HS-27A (cell line): ENCODE data around the gene C19orf38.
"Not testable (repeated sequence)": the region's sequence is repeated elsewhere in the genome, so short reads cannot be mapped to it uniquely, and the experiment has no call there.

Source experiments
- DNase-seq: peaks from one replicate; pipeline ENCODE4 v3.0.0-alpha.2; 2012; ENCODE audit warnings: low read depth, missing footprints

The C19orf38 gene

DNA sequence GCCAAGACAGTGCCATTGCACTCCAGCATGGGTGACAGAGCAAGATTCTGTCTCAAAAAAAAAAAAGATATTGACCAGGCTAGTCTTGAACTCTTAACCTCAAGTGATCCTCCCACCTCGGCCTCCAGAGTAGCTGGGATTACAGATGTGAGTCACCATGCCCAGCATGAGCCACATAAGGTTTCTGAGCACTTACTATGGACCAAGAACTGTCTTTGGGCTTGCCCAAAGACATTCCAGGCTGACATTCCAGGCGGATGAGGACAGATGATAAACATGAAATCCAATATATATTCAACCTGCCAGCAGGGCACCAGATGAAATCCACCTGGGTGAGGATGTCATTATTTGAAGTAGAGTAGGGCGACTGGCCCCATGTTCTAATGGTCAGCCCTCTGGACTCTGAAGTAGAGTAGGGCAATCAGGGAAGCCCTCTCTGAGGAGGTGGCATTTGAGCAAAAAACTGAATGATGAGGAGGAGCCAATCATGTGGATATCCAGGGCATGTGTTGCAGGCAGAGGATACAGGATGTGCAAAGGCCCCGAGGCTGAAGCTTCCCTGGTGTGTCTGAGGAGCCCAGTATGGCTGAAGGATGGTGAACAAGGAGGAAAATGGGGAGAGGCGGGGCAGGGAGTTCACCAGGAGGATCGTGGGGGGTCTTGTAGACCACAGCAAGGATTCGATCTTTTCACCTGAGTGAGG is 4.0 kb downstream of the C19orf38 start:
- peak; percentile 52 for DNase-seq

DNA sequence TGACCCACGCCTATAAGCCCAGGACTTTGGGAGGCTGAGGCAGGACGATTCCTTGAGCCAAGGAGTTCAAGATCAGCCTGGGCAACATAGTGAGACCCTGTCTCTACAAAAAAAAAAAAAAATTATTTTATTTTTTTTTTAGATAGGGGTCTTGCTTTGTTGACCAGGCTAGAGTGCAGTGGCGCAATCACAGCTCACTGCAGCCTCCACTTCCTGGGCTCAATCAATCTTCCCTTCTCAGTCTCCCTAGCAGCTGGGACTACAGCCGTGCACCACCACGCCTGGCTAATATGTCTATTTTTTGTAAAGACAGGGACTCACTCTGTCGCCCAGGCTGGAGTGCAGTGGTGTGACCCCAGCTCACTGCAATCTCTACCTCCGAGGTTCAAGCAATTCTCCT is 4.7 kb downstream of the C19orf38 start:
- DNase-seq = no peak

DNA sequence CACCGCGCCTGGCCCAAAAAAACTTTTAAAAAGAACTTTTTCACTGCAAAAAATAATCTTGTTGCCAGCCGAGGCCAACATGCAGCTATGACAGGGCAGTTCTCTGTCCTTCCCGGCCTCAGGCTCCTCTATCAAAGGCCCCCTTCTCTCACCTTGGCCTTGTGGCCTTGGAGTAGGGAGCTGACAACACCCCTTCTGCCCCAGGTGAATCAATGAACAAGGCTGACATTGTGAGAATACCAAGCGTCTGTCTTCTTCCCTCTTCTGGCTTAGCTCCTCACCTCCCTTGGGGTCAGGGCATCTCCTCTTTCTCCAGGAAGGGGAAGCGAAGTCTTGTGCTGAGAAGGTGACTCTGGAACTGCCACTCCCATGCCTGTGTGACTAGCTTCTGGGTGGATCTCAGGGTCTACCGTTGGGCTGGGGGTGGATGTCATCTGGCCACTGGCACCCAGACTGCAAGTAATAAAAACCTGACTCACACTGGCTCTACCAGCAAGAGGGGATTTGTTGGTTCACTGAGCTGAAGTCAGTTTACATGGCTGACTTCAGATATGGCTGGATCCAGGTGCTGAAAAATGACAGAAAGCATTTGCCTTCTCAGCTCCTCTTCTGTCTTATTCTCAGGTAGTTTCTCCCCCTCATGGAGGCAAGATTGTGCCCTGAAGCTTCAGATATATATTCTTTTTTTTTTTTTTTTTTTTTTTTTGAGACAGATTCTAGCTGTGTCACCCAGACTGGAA is 6.3 kb downstream of the C19orf38 start:
- no peak for DNase-seq

DNA sequence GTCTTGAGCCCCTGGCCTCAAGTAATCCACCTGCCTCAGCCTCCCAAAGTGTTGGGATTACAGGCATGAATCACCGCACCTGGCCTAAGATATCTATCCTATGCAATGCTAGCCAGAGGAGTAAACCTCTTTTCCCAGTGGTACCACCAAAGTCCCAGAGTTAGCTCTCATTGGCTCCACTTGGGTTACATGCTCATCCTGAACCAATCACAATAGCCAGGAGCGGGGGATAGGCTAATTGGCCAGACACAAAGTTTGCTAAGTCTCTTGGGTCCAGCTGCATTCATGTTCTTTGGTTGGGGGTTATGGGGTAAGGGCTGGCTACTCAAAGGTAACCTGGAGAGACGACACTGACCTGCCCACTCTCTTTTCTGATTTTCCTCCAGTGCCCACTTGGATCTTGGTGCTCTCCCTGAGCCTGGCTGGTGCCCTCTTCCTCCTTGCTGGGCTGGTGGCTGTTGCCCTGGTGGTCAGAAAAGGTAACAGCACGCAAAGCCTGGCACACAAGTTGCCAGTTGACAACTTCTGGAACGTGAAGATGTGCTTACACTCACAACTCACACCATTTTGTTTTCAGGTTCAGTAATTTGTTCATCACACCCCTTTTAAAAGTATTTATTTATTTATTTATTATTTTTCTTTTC is 7.8 kb downstream of the C19orf38 start:
- DNase-seq = no peak

DNA sequence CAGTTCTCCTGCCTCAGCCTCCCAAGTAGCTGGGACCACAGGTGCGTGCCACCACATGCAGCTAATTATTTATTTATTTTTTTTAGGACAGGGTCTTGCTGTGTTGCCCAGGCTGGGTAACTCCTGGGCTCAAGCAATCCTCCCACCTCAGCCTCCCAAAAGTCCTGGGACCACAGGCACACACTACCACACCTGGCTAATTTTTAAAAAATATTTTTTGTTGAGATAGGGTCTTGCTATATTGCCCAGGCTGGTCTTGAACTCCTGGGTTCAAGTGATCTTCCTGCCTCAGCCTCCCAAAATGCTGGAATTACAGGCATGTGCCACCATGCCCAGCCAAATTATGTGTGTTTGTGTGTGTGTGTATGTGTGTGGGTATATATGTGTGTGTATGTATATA is 8.7 kb downstream of the C19orf38 start:
- DNase-seq = not testable (repeated sequence)

DNA sequence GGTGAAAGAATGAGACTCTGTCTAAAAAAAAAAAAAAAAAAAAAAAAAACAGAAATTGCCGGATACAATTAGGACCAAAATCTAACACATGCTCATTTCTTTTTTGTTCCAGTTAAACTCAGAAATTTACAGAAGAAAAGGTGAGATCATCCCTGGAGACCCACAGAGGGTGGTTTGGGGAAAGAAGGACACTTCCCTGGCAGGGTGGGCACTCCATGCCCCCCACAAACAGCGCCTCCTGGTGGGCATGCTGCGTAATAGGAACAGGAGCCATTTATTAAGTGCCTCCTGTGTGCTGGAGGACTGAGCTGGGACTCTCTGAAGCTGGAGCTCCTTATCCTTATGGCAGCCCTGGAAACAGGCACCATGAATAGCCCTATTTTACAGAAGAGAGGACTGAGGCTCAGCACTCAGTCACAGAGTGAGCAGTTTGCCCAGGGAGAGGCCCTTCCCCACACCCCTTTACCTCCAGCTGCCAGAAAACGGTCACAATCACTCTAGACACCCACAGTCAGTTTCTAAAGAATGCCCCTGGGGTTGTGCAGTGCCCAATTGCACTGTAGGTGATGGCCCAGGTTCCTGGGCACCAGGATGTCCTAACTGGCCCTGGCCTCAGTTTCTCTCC is 10.1 kb downstream of the C19orf38 start:
- no peak for DNase-seq

DNA sequence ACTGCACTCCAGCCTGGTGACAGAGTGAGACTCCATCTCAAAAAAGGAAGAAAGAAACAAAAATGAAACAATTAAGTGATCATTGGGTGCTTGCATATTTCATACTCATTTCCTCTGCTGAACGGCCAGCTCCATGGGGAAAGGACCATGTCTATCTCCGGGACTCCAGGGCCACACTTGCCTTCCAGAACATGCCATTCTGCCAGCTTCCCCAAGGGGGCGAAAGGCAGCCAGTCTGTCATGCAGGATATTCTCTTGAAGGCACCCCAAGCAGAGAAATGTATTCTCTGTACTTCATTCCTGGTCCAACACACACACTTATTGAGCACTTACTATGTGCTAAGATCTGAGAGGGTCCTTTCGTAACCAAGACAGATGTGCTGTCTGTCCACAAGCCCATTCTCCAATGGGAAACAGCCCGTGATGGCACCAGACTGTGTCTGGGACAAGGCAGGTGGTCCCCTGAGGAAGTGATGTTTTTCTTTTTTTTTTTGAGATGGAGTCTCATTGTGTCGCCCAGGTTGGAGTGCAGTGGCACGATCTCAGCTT is 13.0 kb downstream of the C19orf38 start:
- no peak for DNase-seq

DNA sequence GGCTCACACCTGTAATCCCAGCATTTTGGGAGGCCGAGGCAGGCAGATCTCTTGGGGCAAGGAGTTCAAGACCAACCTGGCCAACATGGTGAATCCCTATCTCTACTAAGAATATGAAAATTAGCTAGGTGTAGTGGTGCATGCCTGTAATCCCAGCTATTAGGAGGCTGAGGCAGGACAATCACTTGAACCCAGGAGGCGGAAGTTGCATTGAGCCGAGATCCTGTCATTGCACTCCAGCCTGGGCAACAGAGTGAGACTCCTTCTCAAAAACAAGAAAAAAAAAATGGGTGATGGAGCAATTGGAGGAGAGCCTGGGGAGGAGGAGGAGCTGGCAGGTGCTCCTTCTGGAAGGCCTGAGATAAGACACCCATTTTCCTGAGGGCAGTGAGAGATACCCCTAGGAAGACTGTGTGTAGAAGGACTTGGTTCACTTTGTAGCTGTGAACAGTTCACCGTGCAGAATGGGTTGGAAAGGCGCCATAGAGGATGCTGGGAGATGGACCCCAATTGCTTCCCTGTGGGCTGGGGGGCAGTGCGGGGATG is 14.4 kb downstream of the C19orf38 start:
- no peak for DNase-seq

DNA sequence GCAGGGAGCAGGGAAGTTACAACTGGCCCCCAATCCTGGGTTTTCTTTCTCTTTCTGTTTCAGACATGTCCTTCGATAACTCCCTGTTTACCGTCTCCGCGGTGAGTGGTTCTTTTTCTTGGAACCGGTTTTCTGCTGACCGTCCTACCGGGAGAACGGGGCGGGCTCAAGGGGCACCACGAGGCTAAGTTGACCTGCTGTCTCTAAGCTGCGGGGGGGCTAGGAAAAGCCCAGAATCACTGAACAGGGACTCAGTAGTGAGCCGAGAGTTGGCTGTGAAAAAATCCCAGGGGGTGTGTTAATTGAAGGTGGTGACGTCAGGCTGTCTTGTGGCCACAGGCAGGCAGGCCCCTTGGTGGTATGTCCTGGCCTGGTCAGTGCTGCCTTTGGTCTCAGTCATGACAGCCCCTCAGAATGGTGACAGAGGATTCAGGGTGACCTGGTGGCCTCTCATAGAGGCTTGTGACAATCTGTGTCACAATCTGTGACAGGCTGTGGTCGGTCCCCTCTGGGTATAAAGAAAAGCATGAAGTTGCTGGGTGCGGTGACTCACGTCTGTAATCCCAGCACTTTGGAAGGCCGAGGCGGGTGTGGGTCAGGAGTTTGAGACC is 15.0 kb downstream of the C19orf38 start:
- DNase-seq = no peak

DNA sequence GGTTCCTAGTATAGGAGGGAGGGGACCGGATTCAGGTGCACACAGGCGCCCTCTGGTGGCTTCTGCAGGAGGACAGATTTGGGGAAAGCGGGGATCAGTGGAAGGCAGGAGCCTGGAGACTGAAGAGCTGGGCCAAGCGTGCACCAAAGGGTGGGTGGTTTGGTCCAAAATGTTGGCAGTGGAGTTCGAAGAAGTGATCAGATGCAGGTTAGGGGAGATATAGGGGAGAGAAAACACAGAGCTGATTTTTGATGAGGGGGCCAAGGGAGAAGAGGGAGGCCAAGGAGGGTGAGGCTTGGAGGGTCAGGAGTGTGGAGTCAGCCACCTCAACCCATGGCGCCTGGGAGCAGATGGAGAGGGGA is 16.3 kb downstream of the C19orf38 start:
- no peak for DNase-seq

DNA sequence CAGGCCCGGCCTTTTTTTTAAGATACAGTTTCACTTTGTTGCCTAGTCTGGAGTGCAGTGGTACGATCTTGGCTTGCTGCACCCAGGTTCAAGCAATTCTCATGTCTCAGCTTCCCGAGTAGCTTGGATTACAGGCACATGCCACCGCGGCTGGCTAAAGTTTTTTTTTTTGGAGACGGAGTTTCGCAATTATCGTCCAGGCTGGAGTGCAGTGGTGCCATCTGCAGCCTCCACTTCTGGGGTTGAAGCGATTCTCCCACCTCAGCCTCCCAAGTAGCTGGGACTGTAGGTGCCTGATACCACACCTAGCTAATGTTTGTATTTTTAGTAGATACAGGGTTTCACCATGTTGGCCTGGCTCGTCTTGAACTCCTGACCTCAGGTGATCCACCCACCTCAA is 18.3 kb downstream of the C19orf38 start:
- DNase-seq = no peak

DNA sequence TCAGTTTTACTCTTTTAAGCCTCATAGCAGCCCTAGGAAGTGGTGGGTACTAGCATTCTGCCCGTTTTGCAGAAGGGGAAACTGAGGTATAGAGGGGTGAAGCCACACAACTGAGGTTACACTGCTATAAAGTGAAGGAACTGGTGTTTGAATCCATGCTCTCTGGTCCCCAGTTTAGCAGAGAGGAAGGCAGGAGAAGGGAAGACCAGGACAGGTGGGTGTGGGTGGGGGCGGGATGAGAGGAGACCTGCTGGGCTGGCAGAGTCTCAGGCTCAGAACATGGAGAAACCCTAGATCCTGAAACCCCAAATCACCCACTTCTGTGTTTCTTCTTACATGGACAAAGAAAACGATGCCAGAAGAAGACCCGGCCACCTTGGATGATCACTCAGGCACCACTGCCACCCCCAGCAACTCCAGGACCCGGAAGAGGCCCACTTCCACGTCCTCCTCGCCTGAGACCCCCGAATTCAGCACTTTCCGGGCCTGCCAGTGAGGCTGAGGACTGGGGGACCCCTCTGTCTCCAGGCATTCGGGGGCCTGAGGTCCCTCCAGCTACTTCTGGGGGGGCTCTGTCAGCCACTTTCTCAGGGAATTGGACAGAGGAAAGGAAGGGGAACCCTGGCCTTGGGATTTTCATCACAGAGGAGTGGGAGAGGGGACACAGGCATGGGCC is 20.8 kb downstream of the C19orf38 start:
- no peak for DNase-seq

DNA sequence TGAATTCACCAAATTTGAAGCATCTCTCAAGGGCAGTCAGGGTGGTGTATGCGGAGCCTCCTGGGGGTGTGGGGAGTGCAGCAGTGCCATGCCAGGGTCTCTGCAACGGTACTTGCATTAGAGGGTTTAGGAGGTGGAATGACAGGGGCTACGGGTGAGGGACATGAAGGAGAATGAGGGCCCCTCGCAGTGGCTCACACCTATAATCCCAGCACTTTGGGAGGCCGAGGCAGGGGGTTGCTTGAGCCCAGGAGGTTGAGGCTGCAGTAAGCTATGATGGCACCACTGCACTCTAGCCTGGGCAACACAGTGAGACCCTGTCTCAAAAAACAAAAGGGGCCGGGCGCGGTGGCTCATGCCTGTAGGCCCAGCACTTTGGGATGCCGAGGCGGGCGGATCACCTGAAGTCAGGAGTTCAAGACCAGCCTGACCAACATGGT is 21.7 kb downstream of the C19orf38 start:
- not testable (repeated sequence) for DNase-seq

DNA sequence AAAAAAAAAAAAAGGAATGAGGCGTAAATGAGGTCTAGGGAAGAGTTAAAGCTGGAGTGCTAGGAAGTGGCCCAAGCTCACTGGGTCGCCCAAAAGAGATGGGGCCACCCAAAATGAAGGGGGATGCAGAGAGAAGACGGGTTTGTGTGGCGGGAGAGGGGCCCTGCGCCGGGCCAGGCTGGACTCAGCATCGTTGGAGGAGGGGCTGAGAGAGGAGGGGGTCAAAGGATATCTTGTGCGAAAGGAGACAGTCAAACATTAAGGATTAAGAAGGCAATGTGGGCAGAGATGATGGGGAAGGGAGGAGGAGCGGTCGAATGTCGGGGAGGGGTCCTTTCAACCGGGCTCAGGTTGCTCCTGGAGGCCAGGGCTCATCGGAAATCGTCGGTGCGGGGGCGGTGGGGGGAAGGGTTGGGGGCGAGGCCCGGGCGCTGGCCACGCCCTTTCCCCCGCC is 22.3 kb downstream of the C19orf38 start:
- no peak for DNase-seq

DNA sequence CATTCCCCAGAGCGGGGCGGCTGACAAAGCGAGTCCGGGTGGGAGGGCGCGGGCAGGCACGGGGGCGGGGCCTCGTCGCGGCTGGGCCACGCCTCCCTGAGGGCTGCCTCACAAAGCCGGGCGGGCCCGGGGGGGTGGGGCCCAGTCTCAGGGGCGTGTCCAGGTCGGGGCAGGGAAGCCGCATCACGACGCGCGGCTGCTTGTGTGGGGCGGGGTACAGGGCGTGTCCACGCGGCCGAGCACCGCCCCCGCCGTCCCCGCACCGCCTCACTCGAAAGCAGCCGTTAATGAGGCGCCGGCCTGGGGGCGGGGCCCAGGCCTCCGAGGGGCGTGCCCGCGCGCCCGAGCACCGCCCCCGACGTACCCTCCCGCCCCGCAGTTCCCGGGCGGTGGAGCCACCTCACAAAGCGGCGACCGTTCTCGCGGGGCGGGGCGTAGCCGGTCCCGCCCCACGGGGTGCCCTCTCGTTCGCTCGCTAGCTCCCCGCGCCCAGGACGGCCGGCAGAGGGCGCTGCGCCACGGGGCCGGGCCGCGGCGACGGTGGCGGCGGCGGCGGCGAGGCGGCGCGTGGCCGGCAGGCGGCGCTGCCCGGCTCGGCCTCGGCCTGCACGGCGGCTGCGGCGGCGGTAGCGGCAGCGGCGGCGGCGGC is 22.9 kb downstream of the C19orf38 start, which contains the start of gene CARM1:
Gene CARM1 (plus strand): TSS at position 599 of the 649 bp plus-strand sequence. CDS start 150 bp downstream, outside the sequence.
- peak; percentile 84 for DNase-seq

DNA sequence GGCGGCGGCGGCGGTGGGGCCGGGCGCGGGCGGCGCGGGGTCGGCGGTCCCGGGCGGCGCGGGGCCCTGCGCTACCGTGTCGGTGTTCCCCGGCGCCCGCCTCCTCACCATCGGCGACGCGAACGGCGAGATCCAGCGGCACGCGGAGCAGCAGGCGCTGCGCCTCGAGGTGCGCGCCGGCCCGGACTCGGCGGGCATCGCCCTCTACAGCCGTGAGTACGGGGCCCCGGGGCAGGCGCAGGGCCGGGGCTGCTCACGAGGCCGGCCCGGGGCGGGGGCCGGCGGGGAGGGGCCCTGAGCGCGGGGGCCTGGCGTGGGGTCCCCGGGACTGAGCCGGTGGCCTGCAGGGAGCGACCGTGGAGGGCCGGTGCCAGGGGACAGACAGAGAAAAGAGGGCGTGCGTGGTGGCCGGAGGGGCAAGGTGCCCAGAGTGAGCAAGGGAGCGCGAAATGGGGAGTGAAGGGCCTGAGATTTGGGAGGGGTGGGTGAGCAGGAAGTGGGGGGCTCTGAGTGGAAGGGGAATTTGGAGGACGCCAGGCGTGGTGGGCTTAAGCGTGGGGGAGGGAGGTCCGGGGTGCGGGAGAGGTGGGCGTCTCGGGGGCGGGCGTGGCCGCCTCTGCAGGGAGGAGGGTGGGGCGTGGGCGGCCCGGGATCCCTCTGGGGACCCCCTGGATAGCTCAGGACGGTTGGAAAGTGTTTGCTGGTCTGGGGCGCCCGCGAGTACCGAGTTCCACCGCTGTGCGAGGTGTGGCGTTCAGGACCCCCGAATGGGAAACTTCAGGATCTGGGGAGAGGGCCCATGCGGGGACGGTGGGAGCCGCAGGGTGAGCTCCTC is 23.7 kb downstream of the C19orf38 start:
- DNase-seq = no peak

DNA sequence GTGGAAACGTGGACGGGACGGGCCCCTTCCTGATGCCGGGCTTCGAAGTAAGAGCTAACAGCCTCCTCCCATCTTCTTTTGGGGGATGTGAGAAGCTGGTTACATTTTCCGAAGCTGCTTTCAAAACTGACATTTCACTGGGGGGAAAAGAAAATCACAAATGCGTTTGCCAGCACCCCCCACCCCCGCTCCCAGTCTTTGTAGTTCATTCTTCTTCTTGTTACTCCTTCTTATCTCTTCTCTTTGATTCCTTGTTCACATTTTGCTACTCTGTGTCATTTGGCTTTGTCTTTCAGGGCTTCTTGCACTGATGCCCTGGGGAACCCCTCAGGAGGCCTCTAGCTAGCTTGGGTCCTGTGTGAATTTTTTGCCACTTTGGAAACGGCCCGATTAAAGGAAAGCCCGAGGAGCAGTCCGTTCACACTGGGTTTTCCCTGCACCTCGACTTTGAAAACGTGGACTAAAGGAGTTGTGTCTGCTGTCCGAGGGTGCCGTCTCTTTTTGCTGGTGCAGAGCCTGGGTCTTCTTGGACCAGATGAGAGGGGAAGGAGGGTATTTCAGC is 24.4 kb downstream of the C19orf38 start:
- no peak for DNase-seq

DNA sequence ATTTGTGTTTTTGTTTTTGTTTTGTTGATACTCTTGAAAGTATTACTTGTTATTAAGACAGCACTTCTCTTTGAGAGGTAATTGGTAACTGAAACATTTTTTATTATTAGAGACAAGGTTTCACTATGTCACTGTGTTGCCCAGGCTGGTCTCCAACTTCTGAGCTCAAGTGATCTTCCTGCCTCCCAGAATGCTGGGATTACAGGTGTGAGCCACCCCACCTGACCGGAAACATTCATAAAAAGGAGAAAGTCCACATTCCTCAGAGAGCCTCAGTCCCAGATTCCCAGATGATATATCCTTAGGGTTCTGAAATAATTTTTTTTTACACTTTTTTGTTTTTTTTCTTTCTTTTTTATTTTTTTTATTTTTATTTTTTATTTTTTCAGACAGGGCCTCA is 25.8 kb downstream of the C19orf38 start:
- DNase-seq = no peak
